ENCODE measurements around the gene CRACR2A. TPM values are rescaled to one million over a fixed set of nuclear protein-coding genes. Genes with fewer than 3 reads are reported as not detected.

The CRACR2A gene
- total RNA-seq, 2 donors from 2014 or later, result 6.0 to 10.9 TPM

- no peak for DNase-seq (ENCODE audit: low spot score)
- Histone ChIP-seq H3K27ac (no peak overlapping the region), H3K4me3 (no peak overlapping the region), H3K36me3 (no peaks in the 10 kb centered on the region), H3K27me3 (no peaks in the 10 kb centered on the region), H3K4me1 (no peaks in the 10 kb centered on the region), H3K9me3 (peaks cover 0 to 5% of the 10 kb centered on the region in 2 donors)
- no peak for TF ChIP-seq CTCF (IDR thresholded peaks at IDR 0.05)
Measured at GRCh38 chr12:3580094-3580749, 172.7 kb downstream of the CRACR2A start.

GRCh38 chr12:3579446-3580093 is 173.3 kb downstream of the CRACR2A start:
- no peaks in the 10 kb centered on the region for H3K36me3 ChIP-seq

GRCh38 chr12:3578557-3578956 is 174.4 kb downstream of the CRACR2A start:
- no peak for TF ChIP-seq CTCF (IDR thresholded peaks at IDR 0.05)
- no peaks in the 10 kb centered on the region for H3K27me3 ChIP-seq
- no peaks in the 10 kb centered on the region for H3K36me3 ChIP-seq
- H3K4me1 ChIP-seq, result no peaks in the 10 kb centered on the region
- no peaks in the 10 kb centered on the region for H3K9me3 ChIP-seq
- DNase-seq (ENCODE audit: low spot score), result no peak
- H3K27ac ChIP-seq, result no peak overlapping the region
- no peak overlapping the region for H3K4me3 ChIP-seq

More at GRCh38 chr12:3579446-3580093, 173.3 kb downstream of the CRACR2A start:
- H3K27me3 ChIP-seq, result no peaks in the 10 kb centered on the region
- no peak for TF ChIP-seq CTCF (IDR thresholded peaks at IDR 0.05)
- H3K9me3 ChIP-seq, result peaks cover 0 to 5% of the 10 kb centered on the region in 2 donors
- no peaks in the 10 kb centered on the region for H3K4me1 ChIP-seq
- no peak overlapping the region for H3K27ac ChIP-seq
- H3K4me3 ChIP-seq, result no peak overlapping the region
- no peak for DNase-seq (ENCODE audit: low spot score)

- TF ChIP-seq CTCF (IDR thresholded peaks at IDR 0.05), result no peak
- no peaks in the 10 kb centered on the region for H3K4me1 ChIP-seq
- no peak overlapping the region for H3K4me3 ChIP-seq
- H3K9me3 ChIP-seq, result no peaks in the 10 kb centered on the region
- no peak overlapping the region for H3K27ac ChIP-seq
- no peak for DNase-seq (ENCODE audit: low spot score)
- no peaks in the 10 kb centered on the region for H3K27me3 ChIP-seq
- no peaks in the 10 kb centered on the region for H3K36me3 ChIP-seq
Measured at GRCh38 chr12:3576891-3577290, 176.0 kb downstream of the CRACR2A start.

GRCh38 chr12:3574986-3575385 is 177.9 kb downstream of the CRACR2A start:
- no peaks in the 10 kb centered on the region for H3K4me1 ChIP-seq
- H3K27me3 ChIP-seq, result no peaks in the 10 kb centered on the region
- no peak overlapping the region for H3K4me3 ChIP-seq
- no peaks in the 10 kb centered on the region for H3K36me3 ChIP-seq
- TF ChIP-seq CTCF (IDR thresholded peaks at IDR 0.05), result no peak
- H3K9me3 ChIP-seq, result no peaks in the 10 kb centered on the region
- DNase-seq (ENCODE audit: low spot score), result no peak
- no peak overlapping the region for H3K27ac ChIP-seq

Data from right atrium auricular region (tissue), 2 donors.